Tibial nerve (tissue), 4 donors: ENCODE measurements around the gene RAB35. TPM values are rescaled to one million over a fixed set of nuclear protein-coding genes. Genes with fewer than 3 reads are reported as not detected.

Experiments used
- DNase-seq, 2 donors: peaks; one replicate each; pipeline ENCODE4 v3.0.0-alpha.2; 2019; ENCODE audit warnings: low spot score in 2 of 2
- H3K27ac ChIP-seq, 4 donors: fragments of 200-600 bp; sonication (generic) in 3 of 4; one replicate each; pipeline ENCODE4 v1.5.1; 2017 to 2019; ENCODE audit warnings: mild to moderate bottlenecking in 1 of 4
- H3K27me3 ChIP-seq, 2 donors: fragments of 200-600 bp; sonication (generic) in 1 of 2; one replicate each; pipeline versions ENCODE4 v1.5.1 to v1.6.0; 2017 to 2019
- H3K36me3 ChIP-seq, 3 donors: fragments of 200-600 bp; sonication (generic); one replicate each; pipeline ENCODE4 v1.5.1; 2018 to 2019
- H3K4me1 ChIP-seq, 4 donors: fragments of 200-600 bp; sonication (generic) in 3 of 4; one replicate each; pipeline ENCODE4 v1.5.1; 2017 to 2019
- H3K4me3 ChIP-seq, 4 donors: fragments of 200-600 bp; sonication (generic) in 3 of 4; one replicate each; pipeline ENCODE4 v1.5.1; 2017 to 2019; ENCODE audit warnings: mild to moderate bottlenecking in 1 of 4, moderate library complexity in 1 of 4
- H3K9me3 ChIP-seq, 4 donors: fragments of 200-600 bp; sonication (generic) in 3 of 4; one replicate each; pipeline ENCODE4 v1.5.1; 2017 to 2019
- CTCF ChIP-seq, 5 experiments: fragments of 200-600 bp in 3 of 5; fragments of 450-650 bp in 2 of 5; sonication (generic) in 3 of 5; IDR thresholded peaks; one replicate each; pipeline ENCODE4 v1.5.1; 2016 to 2019; ENCODE audit warnings: antibody characterized with exemption in 5 of 5, mild to moderate bottlenecking in 3 of 5, moderate library complexity in 2 of 5
- EP300 ChIP-seq, 2 donors: sonication (generic); formaldehyde crosslinking; IDR thresholded peaks; one replicate each; pipeline ENCODE4 v1.6.1; 2017; ENCODE audit warnings: antibody characterized with exemption in 2 of 2, mild to moderate bottlenecking in 1 of 2
- POLR2A ChIP-seq, 2 donors: fragments of 450-650 bp; IDR thresholded peaks; one replicate each; pipeline ENCODE4 v1.6.1; 2017; ENCODE audit warnings: antibody characterized with exemption in 2 of 2, mild to moderate bottlenecking in 2 of 2, moderate library complexity in 2 of 2
- WGBS, 2 donors: methylation state at CpG; one replicate each; pipeline ENCODE4 v1.1.5; 2018; 5-methylcytosine and 5-hydroxymethylcytosine counted together
- total RNA-seq, 4 donors: library from RNA; depleted of rRNA; stranded (reverse); fragments of >200 nt; gene quantifications; one replicate each; pipeline ENCODE4 v1.1.0, GENCODE V29; 2016

RAB35 gene
- total RNA-seq, 4 donors from 2014 or later = 22.8 to 30.8 (median 26.2) TPM

DNA sequence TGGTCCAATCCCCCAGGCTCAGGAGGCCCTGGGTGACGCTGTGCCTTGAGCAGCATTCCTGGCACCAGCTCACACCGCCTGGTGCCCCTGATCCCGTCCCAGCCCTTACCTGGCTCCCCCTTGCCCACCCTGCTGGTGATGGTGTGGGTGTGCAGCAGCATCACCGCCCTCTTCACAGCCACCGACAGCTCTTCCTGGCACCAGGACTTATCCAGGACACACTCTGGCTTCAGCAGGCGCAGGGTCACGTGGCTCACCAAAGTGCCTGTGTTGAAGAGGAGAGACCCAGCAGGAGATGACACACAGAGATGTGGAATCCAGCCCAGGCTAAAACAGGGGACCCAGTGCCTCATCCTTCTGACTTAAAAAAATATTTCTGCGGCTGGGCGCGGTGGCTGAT is 41.8 kb upstream of the RAB35 start:
- peaks cover 5 to 100% (median 54%) of the 10 kb centered on the region in 3 donors for H3K36me3 ChIP-seq
- WGBS, 2 donors = 94 to 97% methylated on average over 10 of the region's 10 CpGs
- TF ChIP-seq EP300 (IDR thresholded peaks at IDR 0.05) (no peak), POLR2A (IDR thresholded peaks at IDR 0.05) (no peak)

GRCh38 chr12:120157678-120158077 is 41.1 kb upstream of the RAB35 start:
- DNase-seq = no peak
- Histone ChIP-seq H3K27me3 (no peaks in the 10 kb centered on the region), H3K4me3 (no peak overlapping the region), H3K4me1 (no peaks in the 10 kb centered on the region), H3K9me3 (no peaks in the 10 kb centered on the region), H3K27ac (no peak overlapping the region), H3K36me3 (peaks cover 7 to 100% (median 48%) of the 10 kb centered on the region in 3 donors)
- TF ChIP-seq CTCF (IDR thresholded peaks at IDR 0.05) (no peak), POLR2A (IDR thresholded peaks at IDR 0.05) (no peak), EP300 (IDR thresholded peaks at IDR 0.05) (no peak)
- WGBS, 2 donors = 86 to 93% methylated on average over 11 of the region's 11 CpGs

More for the DNA sequence above, 41.8 kb upstream of the RAB35 start:
- Histone ChIP-seq H3K9me3 (no peaks in the 10 kb centered on the region), H3K4me1 (no peaks in the 10 kb centered on the region), H3K27ac (no peak overlapping the region), H3K27me3 (no peaks in the 10 kb centered on the region), H3K4me3 (no peak overlapping the region)
- no peak for DNase-seq

DNA sequence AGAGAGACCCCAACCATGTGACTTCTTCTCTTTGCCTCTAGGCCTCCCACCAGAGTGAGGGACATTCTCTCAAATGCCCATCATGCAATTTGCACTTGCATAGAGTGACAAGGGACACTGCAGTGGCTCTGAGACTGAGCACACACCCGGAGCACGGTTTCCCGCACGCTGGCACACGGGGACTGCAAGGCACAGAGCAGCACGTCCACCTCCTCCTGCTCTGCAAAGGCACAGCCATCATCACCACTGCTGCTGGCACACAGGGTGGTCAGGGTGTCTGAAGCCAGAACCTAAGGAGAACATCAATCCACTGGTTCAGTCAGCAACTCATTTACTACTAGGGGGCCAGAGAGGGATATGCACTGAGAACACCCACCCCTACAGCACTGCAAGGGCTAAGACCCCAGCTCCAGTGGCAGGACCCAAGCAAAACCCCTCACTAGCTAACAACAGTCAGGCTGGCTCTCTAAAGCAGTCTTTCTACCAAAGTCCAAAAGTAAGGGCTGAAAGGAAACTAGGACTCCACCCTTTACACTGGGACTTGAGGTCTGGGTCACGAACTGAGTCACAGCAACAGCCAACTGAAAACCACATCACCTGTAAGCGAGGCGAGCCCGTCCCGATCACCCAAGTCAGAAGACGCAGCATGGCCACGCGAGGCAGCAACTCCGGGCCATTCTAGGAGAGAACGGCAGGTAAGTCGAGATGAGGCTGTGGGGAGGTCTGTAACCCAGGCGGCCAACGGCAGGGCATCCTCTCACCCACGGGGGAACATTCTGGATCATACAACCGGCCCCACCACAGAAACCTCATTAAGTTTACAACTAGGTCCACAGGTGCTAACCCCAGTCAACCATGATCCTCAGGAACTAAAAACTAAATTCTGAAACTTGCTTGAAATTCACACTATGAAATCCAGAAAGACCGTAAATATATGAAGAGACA is 40.0 kb upstream of the RAB35 start:
- Histone ChIP-seq H3K9me3 (no peaks in the 10 kb centered on the region), H3K4me3 (no peak overlapping the region), H3K36me3 (peaks cover 7 to 97% (median 37%) of the 10 kb centered on the region in 3 donors), H3K27ac (no peak overlapping the region), H3K27me3 (no peaks in the 10 kb centered on the region), H3K4me1 (no peaks in the 10 kb centered on the region)
- 92 to 94% methylated on average over 22 of the region's 22 CpGs for WGBS, 2 donors
- no peak for DNase-seq
- TF ChIP-seq CTCF (IDR thresholded peaks at IDR 0.05) (no peak), POLR2A (IDR thresholded peaks at IDR 0.05) (no peak), EP300 (IDR thresholded peaks at IDR 0.05) (no peak)

DNA sequence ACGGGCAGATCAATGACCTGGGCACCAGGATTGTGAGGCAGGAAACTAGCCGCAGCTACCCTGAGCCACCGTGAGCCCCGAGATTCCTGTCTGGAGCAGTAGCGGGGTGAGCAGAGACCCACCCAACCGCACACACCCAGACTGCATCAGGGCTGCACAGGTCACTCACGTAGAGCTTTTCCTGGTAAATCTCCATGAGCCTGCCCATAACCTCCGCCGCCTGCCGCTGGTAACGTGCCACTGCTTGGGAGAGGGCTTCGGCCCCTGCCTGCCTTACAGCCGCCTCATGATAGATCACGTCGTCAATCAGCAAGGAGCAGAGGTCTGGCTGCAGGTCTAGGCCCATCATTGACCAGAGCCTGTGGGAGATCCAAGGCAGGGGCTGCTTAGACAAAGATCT is 38.5 kb upstream of the RAB35 start:
- Histone ChIP-seq H3K9me3 (no peaks in the 10 kb centered on the region), H3K36me3 (peaks cover 7 to 97% (median 27%) of the 10 kb centered on the region in 3 donors), H3K27ac (no peak overlapping the region), H3K4me3 (no peak overlapping the region), H3K27me3 (no peaks in the 10 kb centered on the region), H3K4me1 (no peaks in the 10 kb centered on the region)
- no peak for TF ChIP-seq CTCF (IDR thresholded peaks at IDR 0.05)
- no peak for TF ChIP-seq POLR2A (IDR thresholded peaks at IDR 0.05)
- no peak for TF ChIP-seq EP300 (IDR thresholded peaks at IDR 0.05)
- 91 to 97% methylated on average over 14 to 15 of the region's 15 CpGs for WGBS, 2 donors
- DNase-seq = no peak

- WGBS, 2 donors = 93 to 97% methylated on average over 18 to 22 of the region's 22 CpGs
- Histone ChIP-seq H3K27me3 (no peaks in the 10 kb centered on the region), H3K36me3 (peaks cover 7 to 97% (median 47%) of the 10 kb centered on the region in 3 donors), H3K27ac (no peak overlapping the region), H3K4me1 (no peaks in the 10 kb centered on the region), H3K4me3 (no peak overlapping the region), H3K9me3 (no peaks in the 10 kb centered on the region)
- no peak for TF ChIP-seq CTCF (IDR thresholded peaks at IDR 0.05)
- no peak for TF ChIP-seq POLR2A (IDR thresholded peaks at IDR 0.05)
- no peak for TF ChIP-seq EP300 (IDR thresholded peaks at IDR 0.05)
- DNase-seq = no peak
These were observed 34.5 kb upstream of the RAB35 start for GRCh38 chr12:120150919-120151525.
